ENCODE measurements around the gene EEF2KMT.

DNA sequence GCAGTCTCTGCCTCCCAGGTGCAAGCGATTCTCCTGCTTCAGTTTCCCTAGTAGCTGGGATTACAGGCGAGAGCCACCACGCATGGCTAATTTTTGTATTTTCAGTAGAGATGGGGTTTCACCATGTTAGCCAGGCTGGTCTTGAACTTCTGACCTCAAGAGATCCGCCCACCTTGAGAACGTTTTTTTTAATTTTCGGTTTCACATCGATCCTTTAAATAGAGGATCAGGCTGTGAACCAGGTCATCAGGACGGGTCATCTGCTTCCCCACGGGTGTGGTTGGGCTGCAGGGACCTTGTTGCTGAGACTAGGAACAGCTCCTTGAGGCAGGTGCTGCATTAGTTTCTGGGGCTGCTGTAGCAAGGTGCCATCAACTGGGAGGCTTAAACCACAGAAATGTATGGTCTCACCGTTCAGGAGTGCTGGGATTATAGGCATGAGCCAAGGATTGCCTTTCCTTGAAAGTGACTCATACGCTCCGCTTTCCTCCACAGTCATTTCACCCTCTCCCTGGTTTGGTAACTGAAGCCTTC lies 55.9 kb downstream of the EEF2KMT start:
- TF ChIP-seq POLR2A (IDR thresholded peaks at IDR 0.05) (no peak), POLR2AphosphoS5 (IDR thresholded peaks at IDR 0.05) (no peak)
- TF ChIP-seq, protein P1, sequence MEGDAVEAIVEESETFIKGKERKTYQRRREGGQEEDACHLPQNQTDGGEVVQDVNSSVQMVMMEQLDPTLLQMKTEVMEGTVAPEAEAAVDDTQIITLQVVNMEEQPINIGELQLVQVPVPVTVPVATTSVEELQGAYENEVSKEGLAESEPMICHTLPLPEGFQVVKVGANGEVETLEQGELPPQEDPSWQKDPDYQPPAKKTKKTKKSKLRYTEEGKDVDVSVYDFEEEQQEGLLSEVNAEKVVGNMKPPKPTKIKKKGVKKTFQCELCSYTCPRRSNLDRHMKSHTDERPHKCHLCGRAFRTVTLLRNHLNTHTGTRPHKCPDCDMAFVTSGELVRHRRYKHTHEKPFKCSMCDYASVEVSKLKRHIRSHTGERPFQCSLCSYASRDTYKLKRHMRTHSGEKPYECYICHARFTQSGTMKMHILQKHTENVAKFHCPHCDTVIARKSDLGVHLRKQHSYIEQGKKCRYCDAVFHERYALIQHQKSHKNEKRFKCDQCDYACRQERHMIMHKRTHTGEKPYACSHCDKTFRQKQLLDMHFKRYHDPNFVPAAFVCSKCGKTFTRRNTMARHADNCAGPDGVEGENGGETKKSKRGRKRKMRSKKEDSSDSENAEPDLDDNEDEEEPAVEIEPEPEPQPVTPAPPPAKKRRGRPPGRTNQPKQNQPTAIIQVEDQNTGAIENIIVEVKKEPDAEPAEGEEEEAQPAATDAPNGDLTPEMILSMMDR (IDR thresholded peaks at IDR 0.05), result no peak
